ENCODE measurements around the gene RNF112. TPM values are rescaled to one million over a fixed set of nuclear protein-coding genes. Genes with fewer than 3 reads are reported as not detected.

RNF112 gene, protein sequence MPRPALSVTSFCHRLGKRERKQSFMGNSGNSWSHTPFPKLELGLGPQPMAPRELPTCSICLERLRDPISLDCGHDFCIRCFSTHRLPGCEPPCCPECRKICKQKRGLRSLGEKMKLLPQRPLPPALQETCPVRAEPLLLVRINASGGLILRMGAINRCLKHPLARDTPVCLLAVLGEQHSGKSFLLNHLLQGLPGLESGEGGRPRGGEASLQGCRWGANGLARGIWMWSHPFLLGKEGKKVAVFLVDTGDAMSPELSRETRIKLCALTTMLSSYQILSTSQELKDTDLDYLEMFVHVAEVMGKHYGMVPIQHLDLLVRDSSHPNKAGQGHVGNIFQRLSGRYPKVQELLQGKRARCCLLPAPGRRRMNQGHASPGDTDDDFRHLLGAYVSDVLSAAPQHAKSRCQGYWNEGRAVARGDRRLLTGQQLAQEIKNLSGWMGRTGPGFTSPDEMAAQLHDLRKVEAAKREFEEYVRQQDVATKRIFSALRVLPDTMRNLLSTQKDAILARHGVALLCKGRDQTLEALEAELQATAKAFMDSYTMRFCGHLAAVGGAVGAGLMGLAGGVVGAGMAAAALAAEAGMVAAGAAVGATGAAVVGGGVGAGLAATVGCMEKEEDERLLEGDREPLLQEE
- polyA plus RNA-seq (ENCODE audit: low read depth in 6 of 6), result not detected

DNA sequence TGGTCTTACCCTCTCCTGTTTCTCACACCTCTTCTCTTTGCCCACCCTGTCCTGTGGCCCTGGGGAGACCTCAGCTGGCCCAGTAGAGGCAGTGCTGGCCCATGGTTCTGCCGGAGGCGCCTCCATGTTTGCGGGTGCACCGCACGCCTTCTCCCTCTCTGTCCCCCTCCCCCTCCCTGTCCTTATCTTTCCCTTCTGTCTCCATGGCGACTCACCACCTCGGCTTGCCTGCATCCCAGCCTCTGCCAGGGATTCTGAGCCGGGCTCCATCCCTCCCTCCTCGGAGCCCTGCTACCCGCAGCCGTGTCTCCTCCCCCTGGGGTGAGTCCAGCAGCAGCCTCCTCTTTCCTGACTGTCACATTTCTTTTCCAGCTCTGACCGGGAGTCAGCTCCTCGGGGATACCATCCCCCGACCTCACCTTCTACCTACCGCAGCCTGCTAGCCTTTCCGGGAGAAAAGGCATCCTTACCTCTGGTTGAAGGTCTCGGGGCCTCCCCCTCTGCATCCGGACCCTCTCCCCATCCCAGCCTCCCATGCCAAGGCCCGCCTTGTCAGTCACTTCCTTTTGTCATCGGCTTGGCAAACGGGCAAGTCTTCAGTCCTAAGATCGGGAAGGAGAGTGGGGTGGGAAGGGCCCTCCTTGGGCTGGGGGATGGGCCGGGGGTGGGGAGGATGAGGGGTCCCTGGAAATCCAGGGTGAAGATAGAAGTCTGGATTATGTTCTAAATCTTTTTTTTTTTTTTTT, at the start of gene RNF112:
Gene RNF112, plus strand, starts transcription at position 358 of the 746 bp plus-strand sequence. Its CDS starts 177 bp downstream, at position 535.
- DNase-seq (no peak), ATAC-seq (ENCODE audit: low read depth in 2 of 2) (no peak)
- peak within 1 kb of the TSS in 3 of 6 donors; percentile 24 to 75 (median 56) for H3K27ac Mint-ChIP-seq
- H3K36me3 Mint-ChIP-seq, result no peaks in the 10 kb centered on the region
- no peaks in the 10 kb centered on the region for H3K9me3 Mint-ChIP-seq
- H3K4me3 Mint-ChIP-seq, result no peak within 1 kb of the TSS
- peaks cover 0 to 25% (median 12%) of the 10 kb centered on the region in 3 donors for H3K27me3 Mint-ChIP-seq
- H3K4me1 Mint-ChIP-seq, result no peaks in the 10 kb centered on the region

DNA sequence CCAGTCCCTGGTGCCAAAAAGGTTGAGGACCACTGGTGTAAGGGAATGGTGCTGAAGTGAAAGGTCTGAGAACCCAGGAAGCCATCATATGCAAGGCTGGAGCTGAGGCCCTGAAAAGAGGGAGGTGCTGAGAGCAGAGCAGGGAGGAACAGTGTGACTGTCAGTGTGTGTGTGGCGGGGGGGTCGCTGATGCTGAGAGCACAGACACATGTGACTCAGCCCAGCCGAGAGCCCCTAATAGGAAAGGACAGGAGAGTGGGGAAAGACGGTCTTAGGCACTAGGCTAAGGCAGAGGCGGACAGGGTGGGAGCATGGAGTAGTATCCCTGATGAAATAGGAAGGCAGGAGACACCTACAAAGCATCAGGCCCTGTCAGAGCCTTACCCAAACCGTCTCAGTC, 49.7 kb upstream of the RNF112 start:
- Mint-ChIP-seq H3K4me1 (peaks cover 5 to 17% (median 12%) of the 10 kb centered on the region in 3 donors), H3K27ac (peak overlapping the region in 4 of 6 donors; percentile 27 to 86 (median 75)), H3K27me3 (peaks cover 24 to 35% (median 33%) of the 10 kb centered on the region in 3 donors), H3K4me3 (peak overlapping the region; percentile 60 to 97 (median 74)), H3K9me3 (peaks cover 0 to 1% (median 0%) of the 10 kb centered on the region in 7 donors), H3K36me3 (no peaks in the 10 kb centered on the region)
- DNase-seq (no peak), ATAC-seq (ENCODE audit: low read depth in 2 of 2) (no peak)

DNA sequence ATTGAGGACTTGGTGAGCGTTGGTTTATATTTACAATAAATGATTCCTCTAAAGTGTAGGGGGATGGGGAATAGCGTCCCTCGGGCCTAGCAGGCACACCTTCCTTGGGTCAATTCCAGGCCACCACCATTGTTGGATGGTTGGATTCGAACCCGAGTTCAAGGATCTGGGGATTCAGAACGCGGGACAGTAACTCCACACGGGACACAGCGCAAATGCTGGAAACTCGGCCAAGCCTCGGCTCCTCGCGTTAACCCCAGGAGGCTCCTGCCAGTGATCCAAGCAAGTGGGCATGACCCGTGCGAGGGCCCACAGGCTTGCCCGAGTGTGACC, 49.1 kb upstream of the RNF112 start:
- peaks cover 0 to 1% (median 0%) of the 10 kb centered on the region in 7 donors for H3K9me3 Mint-ChIP-seq
- H3K36me3 Mint-ChIP-seq, result no peaks in the 10 kb centered on the region
- ATAC-seq (ENCODE audit: low read depth in 2 of 2) (no peak), DNase-seq (no peak)
- H3K4me3 Mint-ChIP-seq, result peak overlapping the region; percentile 70 to 97 (median 86)
- H3K27ac Mint-ChIP-seq, result peak overlapping the region in 4 of 6 donors; percentile 66 to 89 (median 78)
- peaks cover 21 to 35% (median 31%) of the 10 kb centered on the region in 3 donors for H3K27me3 Mint-ChIP-seq
- peaks cover 5 to 17% (median 12%) of the 10 kb centered on the region in 3 donors for H3K4me1 Mint-ChIP-seq

DNA sequence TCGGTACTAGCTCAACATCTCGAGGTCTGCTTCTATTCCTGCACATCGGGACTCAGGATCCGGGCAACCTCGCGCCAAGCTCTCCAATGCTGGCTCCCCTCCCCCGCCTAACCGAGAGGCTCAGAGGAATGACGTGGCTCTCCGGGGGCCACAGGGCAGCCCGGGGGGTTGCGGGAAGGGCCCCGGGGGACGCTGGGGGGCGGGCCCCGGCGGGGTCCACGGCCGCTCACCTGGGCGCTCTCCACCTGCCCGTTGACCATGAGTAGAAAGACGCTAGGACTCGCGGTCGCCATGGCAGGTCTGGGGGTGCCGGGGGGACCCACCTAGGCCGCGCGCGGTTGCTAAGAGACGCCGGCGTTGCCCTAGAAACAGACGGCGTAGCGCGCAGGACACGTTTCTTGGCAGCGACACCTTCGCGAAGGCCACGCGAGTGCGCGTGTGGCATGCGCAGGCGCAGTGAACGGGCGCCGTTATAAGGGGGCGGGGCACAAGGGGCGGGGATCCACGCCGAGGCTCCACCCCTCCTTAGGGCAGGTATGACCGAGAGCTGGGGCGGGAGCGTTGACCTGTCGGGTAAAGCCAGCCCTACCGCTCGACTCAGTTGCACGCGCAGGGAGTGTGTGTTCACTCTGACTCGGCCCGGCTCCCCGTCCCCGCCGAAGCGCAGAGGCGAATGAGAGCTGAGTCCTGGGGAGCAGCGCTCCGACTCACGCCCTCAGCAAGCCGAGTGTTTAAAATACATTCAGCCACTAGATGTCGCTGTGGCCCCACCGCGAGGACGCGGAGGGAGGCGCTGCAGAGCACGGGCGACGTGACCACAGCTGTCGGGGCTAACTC, 48.5 kb upstream of the RNF112 start, which contains the start of gene B9D1:
Gene B9D1, minus strand, starts transcription at position 447 of the 837 bp plus-strand sequence. Its CDS starts 154 bp downstream, at position 293.
- peaks cover 5 to 17% (median 12%) of the 10 kb centered on the region in 3 donors for H3K4me1 Mint-ChIP-seq
- H3K36me3 Mint-ChIP-seq, result no peaks in the 10 kb centered on the region
- ATAC-seq (ENCODE audit: low read depth in 2 of 2), result peak; percentile 84
- peaks cover 17 to 35% (median 25%) of the 10 kb centered on the region in 3 donors for H3K27me3 Mint-ChIP-seq
- H3K4me3 Mint-ChIP-seq, result peak within 1 kb of the TSS; percentile 70 to 97 (median 94)
- peak within 1 kb of the TSS; percentile 66 to 96 (median 92) for H3K27ac Mint-ChIP-seq
- DNase-seq, result peak; percentile 90
- H3K9me3 Mint-ChIP-seq, result peaks cover 0 to 1% (median 0%) of the 10 kb centered on the region in 7 donors

GRCh38 chr17:19363114-19363438, 48.0 kb upstream of the RNF112 start:
- DNase-seq (no peak), ATAC-seq (ENCODE audit: low read depth in 2 of 2) (no peak)
- Mint-ChIP-seq H3K27me3 (peaks cover 17 to 34% (median 23%) of the 10 kb centered on the region in 3 donors), H3K9me3 (peaks cover 0 to 1% (median 0%) of the 10 kb centered on the region in 7 donors), H3K36me3 (no peaks in the 10 kb centered on the region), H3K4me3 (peak overlapping the region; percentile 70 to 97 (median 94)), H3K4me1 (peaks cover 5 to 17% (median 12%) of the 10 kb centered on the region in 3 donors), H3K27ac (peak overlapping the region in 3 of 6 donors; percentile 66 to 94 (median 89))

- Mint-ChIP-seq H3K4me3 (peak overlapping the region in 7 of 8 donors; percentile 2 to 94 (median 60)), H3K27ac (peak overlapping the region in 1 of 6 donors; percentile 26), H3K4me1 (peaks cover 5 to 17% (median 12%) of the 10 kb centered on the region in 3 donors), H3K9me3 (peaks cover 0 to 1% (median 0%) of the 10 kb centered on the region in 7 donors), H3K27me3 (peaks cover 12 to 29% (median 19%) of the 10 kb centered on the region in 3 donors), H3K36me3 (no peaks in the 10 kb centered on the region)
- ATAC-seq (ENCODE audit: low read depth in 2 of 2), result no peak
- no peak for DNase-seq
Observed at GRCh38 chr17:19363460-19364035, 47.5 kb upstream of the RNF112 start.

DNA sequence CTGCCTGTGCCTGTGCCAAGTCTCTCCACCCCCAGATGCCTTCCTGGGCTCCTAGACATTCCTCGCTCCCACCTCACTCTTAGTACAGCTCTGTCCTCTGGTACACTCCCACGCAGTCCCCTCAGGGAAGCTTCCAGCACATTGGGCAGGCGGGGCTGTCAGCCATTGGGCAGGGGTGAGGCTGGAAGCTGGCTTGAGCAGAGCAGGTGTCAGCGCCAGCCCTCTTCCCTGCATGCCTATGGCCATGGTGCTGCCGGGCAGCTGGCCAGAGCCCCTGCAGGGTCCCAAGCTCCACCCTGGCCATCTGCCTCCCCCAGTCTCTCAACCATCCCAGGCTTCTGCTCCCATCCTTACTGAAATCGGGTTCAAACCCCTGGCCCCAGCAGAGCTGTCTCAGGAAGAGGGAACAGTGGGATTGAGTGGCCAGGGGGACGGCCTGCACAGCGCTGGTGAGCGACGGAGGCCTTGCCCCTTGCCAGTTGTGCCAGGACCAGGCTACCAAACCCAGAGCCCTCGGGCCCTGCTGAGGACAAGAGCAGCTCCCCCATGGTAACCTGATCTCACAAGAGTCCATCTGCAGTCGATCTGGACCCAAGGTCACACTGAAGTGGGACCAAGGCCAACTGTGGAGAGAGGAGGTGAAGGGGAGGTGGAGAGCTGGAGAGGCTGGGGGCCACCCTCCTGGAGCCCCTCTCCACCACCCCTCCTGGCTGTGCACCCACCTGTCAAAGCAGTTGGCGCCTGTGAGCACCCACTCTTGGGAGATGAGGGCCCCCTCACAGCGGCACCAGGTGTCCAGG, 46.1 kb upstream of the RNF112 start:
- Mint-ChIP-seq H3K9me3 (peaks cover 0 to 1% (median 0%) of the 10 kb centered on the region in 7 donors), H3K4me3 (no peak overlapping the region), H3K36me3 (no peaks in the 10 kb centered on the region), H3K27me3 (peaks cover 5 to 16% (median 7%) of the 10 kb centered on the region in 3 donors), H3K27ac (no peak overlapping the region), H3K4me1 (peaks cover 19 to 26% (median 22%) of the 10 kb centered on the region in 3 donors)
- no peak for DNase-seq
- no peak for ATAC-seq (ENCODE audit: low read depth in 2 of 2)

GRCh38 chr17:19365499-19365817, 45.6 kb upstream of the RNF112 start:
- Mint-ChIP-seq H3K36me3 (no peaks in the 10 kb centered on the region), H3K4me1 (peaks cover 24 to 31% (median 28%) of the 10 kb centered on the region in 3 donors), H3K4me3 (peak overlapping the region in 1 of 8 donors; percentile 19), H3K27ac (no peak overlapping the region), H3K9me3 (peaks cover 0 to 1% (median 0%) of the 10 kb centered on the region in 7 donors), H3K27me3 (peaks cover 0 to 11% (median 2%) of the 10 kb centered on the region in 3 donors)
- DNase-seq (no peak), ATAC-seq (ENCODE audit: low read depth in 2 of 2) (no peak)

- peaks cover 29 to 37% (median 34%) of the 10 kb centered on the region in 3 donors for H3K4me1 Mint-ChIP-seq
- peak overlapping the region in 2 of 6 donors; percentile 26 to 88 for H3K27ac Mint-ChIP-seq
- no peak for ATAC-seq (ENCODE audit: low read depth in 2 of 2)
Observed at GRCh38 chr17:19365833-19366636, 45.0 kb upstream of the RNF112 start.

DNA sequence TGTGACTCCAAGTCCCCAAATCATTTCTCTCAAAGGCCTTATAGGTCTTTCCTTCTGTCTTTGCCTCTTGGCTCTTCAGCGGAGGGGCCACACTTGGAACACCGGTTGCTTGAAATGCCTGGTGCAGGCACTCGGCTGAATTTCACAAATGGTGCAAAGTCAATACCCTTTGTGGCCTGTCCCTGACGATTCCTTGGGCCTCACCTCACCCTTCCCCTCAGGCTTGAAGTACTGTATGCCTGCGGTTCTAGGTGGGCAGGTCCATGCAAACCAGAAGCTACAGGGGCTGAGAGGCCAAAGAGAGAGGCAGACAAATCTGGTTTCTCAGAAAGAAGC, 44.4 kb upstream of the RNF112 start:
- Mint-ChIP-seq H3K27ac (peak overlapping the region in 1 of 6 donors; percentile 83), H3K4me1 (peaks cover 35 to 38% (median 35%) of the 10 kb centered on the region in 3 donors), H3K4me3 (no peak overlapping the region), H3K27me3 (peaks cover 0 to 8% (median 0%) of the 10 kb centered on the region in 3 donors), H3K36me3 (no peaks in the 10 kb centered on the region), H3K9me3 (peaks cover 0 to 1% (median 0%) of the 10 kb centered on the region in 7 donors)
- no peak for ATAC-seq (ENCODE audit: low read depth in 2 of 2)
- no peak for DNase-seq

More at GRCh38 chr17:19365833-19366636, 45.0 kb upstream of the RNF112 start:
- DNase-seq, result no peak
- Mint-ChIP-seq H3K4me3 (peak overlapping the region in 2 of 8 donors; percentile 39 to 47), H3K9me3 (peaks cover 0 to 1% (median 0%) of the 10 kb centered on the region in 7 donors), H3K36me3 (no peaks in the 10 kb centered on the region), H3K27me3 (peaks cover 0 to 8% (median 0%) of the 10 kb centered on the region in 3 donors)

DNA sequence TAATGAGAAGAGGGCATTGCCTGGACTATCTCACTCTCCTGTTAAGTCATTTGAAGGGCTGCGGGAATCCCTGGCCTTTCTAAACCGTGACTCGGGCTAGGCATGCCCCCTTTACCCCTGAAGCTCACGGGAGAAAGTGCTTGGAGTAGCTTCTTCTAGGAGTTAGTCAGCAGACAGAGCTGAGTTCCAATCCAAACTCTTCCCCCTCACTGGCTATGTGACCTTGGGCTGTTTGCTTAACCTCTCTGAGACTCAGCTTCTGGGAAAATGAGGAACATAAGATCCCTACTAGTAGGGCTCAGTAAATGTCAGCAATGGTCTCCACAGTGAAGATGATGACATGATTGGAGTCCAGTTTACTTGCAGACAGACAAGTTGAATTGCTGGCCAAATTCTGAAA, 42.8 kb upstream of the RNF112 start:
- H3K36me3 Mint-ChIP-seq, result no peaks in the 10 kb centered on the region
- DNase-seq (no peak), ATAC-seq (ENCODE audit: low read depth in 2 of 2) (no peak)
- H3K27ac Mint-ChIP-seq, result peak overlapping the region in 2 of 6 donors; percentile 60 to 87
- H3K4me1 Mint-ChIP-seq, result peaks cover 34 to 41% (median 35%) of the 10 kb centered on the region in 3 donors
- H3K9me3 Mint-ChIP-seq, result peaks cover 0 to 1% (median 0%) of the 10 kb centered on the region in 7 donors
- H3K27me3 Mint-ChIP-seq, result peaks cover 0 to 8% (median 0%) of the 10 kb centered on the region in 3 donors
- H3K4me3 Mint-ChIP-seq, result peak overlapping the region in 1 of 8 donors; percentile 81
